Esophagus muscularis mucosa (tissue), 4 donors: ENCODE results near the gene SYT9. TPM values are rescaled to one million over a fixed set of nuclear protein-coding genes. Genes with fewer than 3 reads are reported as not detected.

ENCODE experiments used
- DNase-seq: peaks from one replicate; pipeline ENCODE4 v3.0.0-alpha.2; 2017; ENCODE audit errors: extremely low spot score
- H3K27ac ChIP-seq, 4 donors: fragments of 200-600 bp; sonication (generic); replicated peaks in 1 of 4; 1 replicate in 3 of 4; 2 replicates in 1 of 4; pipeline ENCODE4 v1.5.1; 2016 to 2019; ENCODE audit warnings: mild to moderate bottlenecking in 1 of 4
- H3K27me3 ChIP-seq, 4 donors: fragments of 200-600 bp; sonication (generic); one replicate each; pipeline versions ENCODE4 v1.5.1 to v1.6.0; 2016 to 2019
- H3K36me3 ChIP-seq, 4 donors: fragments of 200-600 bp; sonication (generic); one replicate each; pipeline ENCODE4 v1.5.1; 2016 to 2019
- H3K4me1 ChIP-seq, 4 donors: fragments of 200-600 bp; sonication (generic); one replicate each; pipeline ENCODE4 v1.5.1; 2016 to 2019
- H3K4me3 ChIP-seq, 4 donors: fragments of 200-600 bp; sonication (generic); 1 replicate in 2 of 4; 2 replicates in 2 of 4; pipeline ENCODE4 v1.5.1; 2016 to 2019; ENCODE audit warnings: mild to moderate bottlenecking in 4 of 4, moderate library complexity in 1 of 4
- H3K9me3 ChIP-seq, 4 donors: fragments of 200-600 bp; sonication (generic); 1 replicate in 3 of 4; 2 replicates in 1 of 4; pipeline ENCODE4 v1.5.1; 2016 to 2019
- CTCF ChIP-seq, 3 experiments: fragments of 200-600 bp in 2 of 3; fragments of 450-650 bp in 1 of 3; sonication (generic) in 2 of 3; IDR thresholded peaks; one replicate each; pipeline ENCODE4 v1.5.1; 2017 to 2019; ENCODE audit warnings: antibody characterized with exemption in 3 of 3, mild to moderate bottlenecking in 2 of 3, moderate library complexity in 1 of 3
- EP300 ChIP-seq: sonication (generic); formaldehyde crosslinking; IDR thresholded peaks from one replicate; pipeline ENCODE4 v1.6.1; 2017; ENCODE audit warnings: antibody characterized with exemption
- POLR2A ChIP-seq: fragments of 450-650 bp; IDR thresholded peaks from one replicate; pipeline ENCODE4 v1.6.1; 2017; ENCODE audit warnings: antibody characterized with exemption, moderate library complexity, mild to moderate bottlenecking, low read depth
- POLR2AphosphoS5 ChIP-seq, 2 donors: sonication (generic); formaldehyde crosslinking; IDR thresholded peaks; one replicate each; pipeline ENCODE4 v1.6.1; 2017; ENCODE audit warnings: antibody characterized with exemption in 2 of 2
- whole genome bisulfite sequencing: methylation state at CpG from one replicate; pipeline ENCODE4 v1.1.5; 2018; 5-methylcytosine and 5-hydroxymethylcytosine counted together
- intact Hi-C: fragments of 100-400 bp; cut with DNase I; formaldehyde crosslinking; loops from one replicate; pipeline ENCODE4 v1.15.1; 2023
- total RNA-seq, 4 donors: library from RNA; depleted of rRNA; stranded (reverse); fragments of >200 nt; gene quantifications; one replicate each; pipeline versions ENCODE4 v1.1.0 to v1.2.1, GENCODE V29; 2016

Gene SYT9
- total RNA-seq, 4 donors from 2014 or later, result 0.13 to 0.33 (median 0.29) TPM; not detected in 1

- no peak for DNase-seq
- Histone ChIP-seq H3K27ac (no peak overlapping the region), H3K9me3 (no peaks in the 10 kb centered on the region), H3K27me3 (no peaks in the 10 kb centered on the region), H3K4me1 (no peaks in the 10 kb centered on the region), H3K36me3 (no peaks in the 10 kb centered on the region), H3K4me3 (no peak overlapping the region)
- intact Hi-C loops, result no loop called here
- TF ChIP-seq EP300 (no peak), POLR2AphosphoS5 (IDR thresholded peaks at IDR 0.05) (no peak), POLR2A (no peak), CTCF (IDR thresholded peaks at IDR 0.05) (no peak)
Observed at GRCh38 chr11:7275133-7275532, 23.4 kb downstream of the SYT9 start.

- Histone ChIP-seq H3K27ac (no peak overlapping the region), H3K27me3 (no peaks in the 10 kb centered on the region), H3K36me3 (no peaks in the 10 kb centered on the region), H3K4me1 (no peaks in the 10 kb centered on the region), H3K4me3 (no peak overlapping the region), H3K9me3 (no peaks in the 10 kb centered on the region)
- TF ChIP-seq CTCF (IDR thresholded peaks at IDR 0.05), result peak; percentile 13 to 47 (median 26)
- no peak for TF ChIP-seq POLR2A
- TF ChIP-seq EP300, result no peak
- no peak for DNase-seq
- WGBS, result 57% methylated on average over 3 of the region's 3 CpGs
- intact Hi-C loops, result no loop called here
Observed at GRCh38 chr11:7278314-7278917, 26.7 kb downstream of the SYT9 start.

- Histone ChIP-seq H3K4me3 (no peak overlapping the region), H3K27ac (no peak overlapping the region), H3K9me3 (no peaks in the 10 kb centered on the region), H3K27me3 (no peaks in the 10 kb centered on the region), H3K36me3 (no peaks in the 10 kb centered on the region), H3K4me1 (no peaks in the 10 kb centered on the region)
- no peak for TF ChIP-seq POLR2AphosphoS5 (IDR thresholded peaks at IDR 0.05)
- no peak for TF ChIP-seq POLR2A
- no peak for TF ChIP-seq CTCF (IDR thresholded peaks at IDR 0.05)
- no peak for TF ChIP-seq EP300
- 68% methylated on average over 1 of the region's 1 CpG for WGBS
- intact Hi-C loops, result no loop called here
- DNase-seq, result no peak
Observed at GRCh38 chr11:7279676-7280075, 28.0 kb downstream of the SYT9 start.

GRCh38 chr11:7281079-7281478 is 29.4 kb downstream of the SYT9 start:
- WGBS, result 71% methylated on average over 1 of the region's 1 CpG
- Histone ChIP-seq H3K36me3 (no peaks in the 10 kb centered on the region), H3K27me3 (no peaks in the 10 kb centered on the region), H3K4me1 (no peaks in the 10 kb centered on the region), H3K4me3 (no peak overlapping the region), H3K27ac (no peak overlapping the region), H3K9me3 (peaks cover 0 to 3% (median 0%) of the 10 kb centered on the region in 4 donors)
- no peak for DNase-seq
- TF ChIP-seq EP300, result no peak
- intact Hi-C loops, result no loop called here

GRCh38 chr11:7281809-7282208 is 30.1 kb downstream of the SYT9 start:
- Histone ChIP-seq H3K36me3 (no peaks in the 10 kb centered on the region), H3K27me3 (no peaks in the 10 kb centered on the region), H3K4me3 (no peak overlapping the region), H3K9me3 (peaks cover 0 to 3% (median 0%) of the 10 kb centered on the region in 4 donors), H3K4me1 (no peaks in the 10 kb centered on the region), H3K27ac (no peak overlapping the region)
- TF ChIP-seq POLR2AphosphoS5 (IDR thresholded peaks at IDR 0.05), result no peak
- TF ChIP-seq CTCF (IDR thresholded peaks at IDR 0.05), result no peak
- TF ChIP-seq POLR2A, result no peak
- no peak for TF ChIP-seq EP300
- no peak for DNase-seq
- 85% methylated on average over 1 of the region's 1 CpG for WGBS
- intact Hi-C loops, result no loop called here
